Measurements from ENCODE around the gene ADRM1. TPM values are rescaled to one million over a fixed set of nuclear protein-coding genes. Genes with fewer than 3 reads are reported as not detected.
A peak's percentile ranks its signal among the peaks of the same experiment; 100 is the strongest.

The ADRM1 gene
- total and polyA plus RNA-seq, 10 donors, result 60.5 to 112 (median 79.2) TPM

GRCh38 chr20:62325172-62325905 is 22.5 kb downstream of the ADRM1 start:
- Histone ChIP-seq H3K4me3 (no peak overlapping the region), H3K4me1 (no peaks in the 10 kb centered on the region), H3K9me3 (no peaks in the 10 kb centered on the region), H3K27ac (no peak overlapping the region), H3K36me3 (peaks cover 0 to 95% (median 52%) of the 10 kb centered on the region in 6 donors), H3K27me3 (replicated peaks in 1 of 7) (no peaks in the 10 kb centered on the region)
- WGBS, 5 donors, result 85 to 93% (median 90%) methylated on average over 10 to 14 of the region's 14 CpGs
- no peak for TF ChIP-seq POLR2A (IDR thresholded peaks at IDR 0.05)
- TF ChIP-seq CTCF (IDR thresholded peaks at IDR 0.05 in 8 of 11, conservative IDR thresholded peaks at IDR 0.05 in 3 of 11), result no peak
- TF ChIP-seq POLR2AphosphoS5 (IDR thresholded peaks at IDR 0.05), result no peak
- intact Hi-C loops (cut with DNase I; ENCODE audit: low total_unique reads), result no loop called here
- DNase-seq, result no peak

GRCh38 chr20:62326559-62326958 is 23.8 kb downstream of the ADRM1 start:
- Histone ChIP-seq H3K9me3 (no peaks in the 10 kb centered on the region), H3K4me3 (no peak overlapping the region), H3K4me1 (no peaks in the 10 kb centered on the region), H3K36me3 (peaks cover 0 to 100% (median 59%) of the 10 kb centered on the region in 6 donors), H3K27me3 (replicated peaks in 1 of 7) (no peaks in the 10 kb centered on the region), H3K27ac (no peak overlapping the region)
- 84 to 93% (median 90%) methylated on average over 11 to 14 of the region's 14 CpGs for WGBS, 5 donors
- intact Hi-C loops (cut with DNase I; ENCODE audit: low total_unique reads), result no loop called here
- DNase-seq, result no peak
- TF ChIP-seq POLR2A (IDR thresholded peaks at IDR 0.05), result no peak
- TF ChIP-seq CTCF (IDR thresholded peaks at IDR 0.05 in 8 of 11, conservative IDR thresholded peaks at IDR 0.05 in 3 of 11), result no peak
- no peak for TF ChIP-seq POLR2AphosphoS5 (IDR thresholded peaks at IDR 0.05)

- H3K36me3 ChIP-seq, result peaks cover 0 to 100% (median 62%) of the 10 kb centered on the region in 6 donors
- no peaks in the 10 kb centered on the region for H3K27me3 ChIP-seq (replicated peaks in 1 of 7)
- DNase-seq, result no peak
- H3K4me1 ChIP-seq, result no peaks in the 10 kb centered on the region
- H3K27ac ChIP-seq, result no peak overlapping the region
- WGBS, 5 donors, result 80 to 91% (median 86%) methylated on average over 17 to 30 of the region's 30 CpGs
- H3K9me3 ChIP-seq, result no peaks in the 10 kb centered on the region
- intact Hi-C loops (cut with DNase I; ENCODE audit: low total_unique reads), result no loop called here
- H3K4me3 ChIP-seq, result no peak overlapping the region
- TF ChIP-seq CTCF (IDR thresholded peaks at IDR 0.05 in 8 of 11, conservative IDR thresholded peaks at IDR 0.05 in 3 of 11) (no peak), POLR2AphosphoS5 (IDR thresholded peaks at IDR 0.05) (peak in 1 of 3 donors; percentile 17)
Measured at GRCh38 chr20:62326959-62327725, 24.3 kb downstream of the ADRM1 start.

All from spleen (tissue), 11 donors.